Cerebellar nuclear complex (tissue), 1 donor: Measurements from ENCODE around the gene IGF2R.
A peak's percentile ranks its signal among the peaks of the same experiment; 100 is the strongest.
"Not testable (repeated sequence)": the region's sequence is repeated elsewhere in the genome, so short reads cannot be mapped to it uniquely, and the experiment has no call there.

Source experiments
- DNase-seq, 2 experiments: peaks; one replicate each; lab custom pipeline; 2025; lab: John Stamatoyannopoulos, UW

Gene IGF2R, protein sequence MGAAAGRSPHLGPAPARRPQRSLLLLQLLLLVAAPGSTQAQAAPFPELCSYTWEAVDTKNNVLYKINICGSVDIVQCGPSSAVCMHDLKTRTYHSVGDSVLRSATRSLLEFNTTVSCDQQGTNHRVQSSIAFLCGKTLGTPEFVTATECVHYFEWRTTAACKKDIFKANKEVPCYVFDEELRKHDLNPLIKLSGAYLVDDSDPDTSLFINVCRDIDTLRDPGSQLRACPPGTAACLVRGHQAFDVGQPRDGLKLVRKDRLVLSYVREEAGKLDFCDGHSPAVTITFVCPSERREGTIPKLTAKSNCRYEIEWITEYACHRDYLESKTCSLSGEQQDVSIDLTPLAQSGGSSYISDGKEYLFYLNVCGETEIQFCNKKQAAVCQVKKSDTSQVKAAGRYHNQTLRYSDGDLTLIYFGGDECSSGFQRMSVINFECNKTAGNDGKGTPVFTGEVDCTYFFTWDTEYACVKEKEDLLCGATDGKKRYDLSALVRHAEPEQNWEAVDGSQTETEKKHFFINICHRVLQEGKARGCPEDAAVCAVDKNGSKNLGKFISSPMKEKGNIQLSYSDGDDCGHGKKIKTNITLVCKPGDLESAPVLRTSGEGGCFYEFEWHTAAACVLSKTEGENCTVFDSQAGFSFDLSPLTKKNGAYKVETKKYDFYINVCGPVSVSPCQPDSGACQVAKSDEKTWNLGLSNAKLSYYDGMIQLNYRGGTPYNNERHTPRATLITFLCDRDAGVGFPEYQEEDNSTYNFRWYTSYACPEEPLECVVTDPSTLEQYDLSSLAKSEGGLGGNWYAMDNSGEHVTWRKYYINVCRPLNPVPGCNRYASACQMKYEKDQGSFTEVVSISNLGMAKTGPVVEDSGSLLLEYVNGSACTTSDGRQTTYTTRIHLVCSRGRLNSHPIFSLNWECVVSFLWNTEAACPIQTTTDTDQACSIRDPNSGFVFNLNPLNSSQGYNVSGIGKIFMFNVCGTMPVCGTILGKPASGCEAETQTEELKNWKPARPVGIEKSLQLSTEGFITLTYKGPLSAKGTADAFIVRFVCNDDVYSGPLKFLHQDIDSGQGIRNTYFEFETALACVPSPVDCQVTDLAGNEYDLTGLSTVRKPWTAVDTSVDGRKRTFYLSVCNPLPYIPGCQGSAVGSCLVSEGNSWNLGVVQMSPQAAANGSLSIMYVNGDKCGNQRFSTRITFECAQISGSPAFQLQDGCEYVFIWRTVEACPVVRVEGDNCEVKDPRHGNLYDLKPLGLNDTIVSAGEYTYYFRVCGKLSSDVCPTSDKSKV (N-terminal part only)

DNA sequence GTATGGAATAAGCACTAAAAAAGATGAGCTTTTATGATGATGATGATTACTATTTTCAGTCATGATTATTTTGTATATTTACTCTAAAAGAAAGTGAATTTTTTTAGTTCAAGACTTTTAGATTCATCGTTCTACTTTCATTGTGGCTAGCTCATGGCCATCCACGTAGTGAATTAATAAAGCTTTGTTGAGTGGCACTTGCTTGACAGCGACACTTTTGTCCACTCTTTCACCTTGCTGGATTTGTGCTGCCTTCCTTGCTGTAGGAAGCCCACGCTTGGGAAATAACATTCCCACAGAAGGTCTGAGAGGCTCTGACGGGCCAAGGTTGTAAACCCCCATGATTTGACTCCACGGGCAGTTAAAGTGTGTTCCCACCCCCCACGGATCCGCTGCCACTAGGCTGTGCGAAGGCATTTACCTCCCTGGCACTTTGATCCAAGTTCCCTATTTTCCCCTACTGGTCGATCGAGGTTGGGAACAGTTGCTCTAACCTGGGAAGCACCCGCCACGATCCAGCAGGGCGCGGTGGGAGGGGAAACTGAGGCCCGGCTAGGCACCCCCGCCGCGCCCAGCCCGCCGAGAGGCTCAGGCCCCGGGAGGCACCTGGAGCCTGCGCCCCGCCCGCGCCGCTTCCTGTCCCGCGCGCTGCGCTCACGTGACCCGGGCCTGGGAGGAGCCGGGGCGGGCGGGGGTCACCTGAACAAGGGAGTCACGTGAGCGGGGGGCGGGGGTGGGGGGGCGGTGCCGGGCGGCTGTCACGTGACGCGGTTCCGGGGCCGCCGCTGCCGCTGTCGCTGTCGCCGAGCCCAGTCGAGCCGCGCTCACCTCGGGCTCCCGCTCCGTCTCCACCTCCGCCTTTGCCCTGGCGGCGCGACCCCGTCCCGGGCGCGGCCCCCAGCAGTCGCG is at the start of gene IGF2R:
IGF2R (plus strand) TSS at position 788 of the 909 bp plus-strand sequence. CDS start 165 bp downstream, outside the sequence.
- peak; percentile 21 to 45 for DNase-seq

DNA sequence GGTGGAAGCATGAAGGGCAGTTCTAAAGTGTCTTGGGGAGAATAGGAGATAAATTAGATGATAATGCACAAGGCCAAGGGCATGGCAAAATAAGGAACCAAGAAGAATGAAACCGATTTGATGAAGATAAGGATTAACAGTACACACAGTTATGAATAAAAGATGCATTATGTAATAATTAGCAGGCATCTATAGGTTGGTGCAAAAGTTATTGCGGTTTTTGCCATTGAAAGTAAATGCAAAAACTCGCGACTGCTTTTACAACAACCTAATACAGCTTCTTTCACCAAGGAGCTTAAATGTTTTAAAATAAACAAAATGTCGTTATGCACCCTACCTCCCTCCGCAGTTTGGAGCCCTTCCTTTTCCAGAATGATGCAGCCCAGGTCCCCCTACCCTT is 49.1 kb upstream of the IGF2R start:
- DNase-seq: no peak

DNA sequence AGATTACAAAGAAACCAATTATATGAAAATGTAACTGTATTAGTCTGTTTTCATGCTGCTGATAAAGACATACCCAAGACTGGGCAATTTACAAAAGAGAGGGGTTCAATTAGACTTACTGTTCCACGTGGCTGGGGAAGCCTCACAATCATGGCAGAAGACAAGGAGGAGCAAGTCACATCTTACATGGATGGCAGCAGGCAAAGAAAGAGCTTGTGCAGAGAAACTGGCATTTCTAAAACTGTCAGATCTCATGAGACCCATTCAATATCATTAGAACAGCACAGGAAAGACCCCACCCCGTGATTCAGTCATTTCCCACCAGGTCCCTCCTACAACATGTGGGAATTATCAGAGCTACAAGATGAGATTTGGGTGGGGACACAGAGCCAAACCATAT is 44.7 kb upstream of the IGF2R start:
- not testable (repeated sequence) for DNase-seq

DNA sequence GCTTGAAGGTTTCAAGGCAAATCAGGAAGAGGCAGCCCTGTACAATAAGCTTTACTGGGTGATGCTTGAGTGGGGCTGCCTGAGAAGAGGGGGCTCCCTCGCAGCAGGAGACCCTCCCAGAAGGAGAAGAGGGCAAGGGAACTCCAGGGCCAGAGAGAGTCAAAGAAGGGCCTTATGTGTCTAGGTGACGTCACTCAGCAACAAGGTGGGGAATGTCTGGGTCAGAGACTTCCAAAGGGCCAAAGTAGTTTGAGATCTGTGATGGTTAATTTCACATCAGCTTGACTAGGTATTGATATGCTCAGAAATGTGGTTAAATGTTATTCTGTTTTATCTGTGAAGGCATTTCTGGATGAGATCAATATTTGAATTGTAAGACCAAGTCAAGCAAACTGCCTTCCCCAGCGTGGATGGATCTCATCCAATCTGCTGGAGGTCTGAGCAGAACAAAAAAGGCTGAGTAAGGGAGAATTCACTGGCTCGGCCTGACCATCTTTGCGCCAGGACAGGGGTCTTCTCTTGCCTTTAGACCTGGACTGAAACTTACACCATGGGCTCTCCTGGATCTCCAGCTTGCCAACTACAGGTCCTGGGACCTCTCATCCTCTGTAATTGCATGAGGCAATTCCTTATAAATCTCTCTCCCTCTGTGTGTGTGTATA is 42.2 kb upstream of the IGF2R start:
- no peak for DNase-seq

DNA sequence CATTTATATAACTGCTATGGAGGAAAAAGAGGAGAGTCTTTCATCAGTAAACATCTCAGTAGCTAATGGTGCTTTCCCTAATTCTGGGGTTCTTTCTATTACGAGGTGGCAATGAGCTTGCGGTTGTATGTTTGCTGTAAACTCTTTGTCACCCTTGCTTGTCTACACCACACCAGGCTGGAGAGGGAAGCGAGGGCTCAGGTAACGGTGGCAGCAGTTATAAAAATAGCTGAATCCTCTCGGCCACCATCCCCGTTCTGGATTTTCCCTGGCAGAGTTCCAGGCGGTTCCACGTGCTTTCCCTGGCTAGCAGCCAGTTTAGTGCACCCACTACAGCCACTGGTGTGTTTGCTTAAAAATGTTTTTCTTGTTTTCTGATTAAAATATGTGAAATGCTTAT is 39.1 kb upstream of the IGF2R start:
- DNase-seq: no peak

DNA sequence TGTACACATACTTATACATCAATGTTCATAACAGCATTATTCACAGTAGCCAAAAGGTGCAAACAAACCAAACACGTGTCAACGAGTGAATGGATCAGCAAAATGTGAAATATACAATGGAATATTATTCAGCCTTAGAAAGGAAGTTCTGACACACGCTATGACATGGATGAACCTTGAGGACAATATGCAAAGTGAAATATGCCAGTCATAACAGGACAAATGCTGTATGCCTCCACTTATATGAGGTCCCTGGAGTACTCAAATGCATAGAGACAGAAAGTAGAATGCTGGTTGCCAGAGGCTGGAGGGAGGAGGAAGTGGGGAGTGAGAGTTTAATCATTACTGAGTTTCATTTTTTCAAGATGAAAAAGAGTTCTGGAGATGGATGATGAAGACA is 37.8 kb upstream of the IGF2R start:
- DNase-seq: no peak

DNA sequence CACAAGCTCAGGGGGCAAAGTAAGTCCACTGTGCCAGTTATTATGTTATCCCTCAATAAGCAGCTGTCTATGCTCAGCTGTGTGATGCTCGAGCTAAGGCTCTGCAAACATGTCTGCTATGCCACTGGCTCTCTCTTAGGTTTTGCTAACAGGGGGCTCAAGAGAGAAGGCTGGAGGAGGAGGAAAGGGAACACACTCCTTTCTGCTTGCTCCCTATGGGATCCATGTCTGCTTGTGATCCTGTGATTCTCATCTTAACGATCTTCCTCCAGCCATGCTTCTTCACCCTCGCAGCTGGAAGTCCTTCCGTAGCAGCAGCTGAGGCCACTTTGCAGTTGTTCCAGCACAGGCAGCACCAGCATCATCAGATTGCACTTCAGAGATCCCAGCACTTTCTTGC is 37.0 kb upstream of the IGF2R start:
- no peak for DNase-seq

DNA sequence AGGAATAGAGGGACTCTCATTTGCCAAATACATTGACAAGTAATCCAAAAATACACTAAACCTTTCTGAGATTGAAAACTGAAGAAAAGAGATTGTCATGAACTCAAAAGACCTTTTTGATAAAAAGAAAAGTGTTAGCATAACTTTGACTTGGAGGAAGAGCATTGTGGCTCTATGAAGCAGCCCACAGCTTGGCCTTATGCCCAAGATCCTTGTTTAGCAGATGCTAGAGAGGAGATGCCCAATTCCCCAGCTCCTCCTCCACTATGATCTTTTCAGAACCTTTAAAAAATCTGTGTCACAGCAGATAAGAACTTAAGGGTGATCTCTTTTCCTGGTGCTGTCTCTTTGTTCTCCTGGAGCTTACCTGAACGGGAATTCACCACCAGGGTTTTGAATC is 35.8 kb upstream of the IGF2R start:
- no peak for DNase-seq

DNA sequence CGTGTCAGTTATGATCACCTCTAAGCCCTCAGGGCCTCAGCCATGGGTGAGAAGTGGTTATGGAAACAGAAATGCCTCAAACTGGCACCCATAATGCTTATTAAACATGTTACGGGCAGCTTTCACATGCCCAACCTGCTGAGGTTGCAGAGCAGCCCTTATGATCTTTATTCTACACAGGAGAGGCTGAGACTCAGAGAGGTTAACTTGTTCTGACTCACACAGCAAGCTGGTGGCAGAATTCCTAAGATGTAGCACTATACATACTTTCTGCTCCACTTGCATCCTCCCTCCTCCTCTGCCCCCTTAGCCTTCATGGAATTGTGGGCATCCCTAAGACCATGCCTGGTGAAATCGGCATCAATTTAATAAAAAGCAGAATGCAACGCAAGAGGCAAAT is 34.7 kb upstream of the IGF2R start:
- DNase-seq: no peak

DNA sequence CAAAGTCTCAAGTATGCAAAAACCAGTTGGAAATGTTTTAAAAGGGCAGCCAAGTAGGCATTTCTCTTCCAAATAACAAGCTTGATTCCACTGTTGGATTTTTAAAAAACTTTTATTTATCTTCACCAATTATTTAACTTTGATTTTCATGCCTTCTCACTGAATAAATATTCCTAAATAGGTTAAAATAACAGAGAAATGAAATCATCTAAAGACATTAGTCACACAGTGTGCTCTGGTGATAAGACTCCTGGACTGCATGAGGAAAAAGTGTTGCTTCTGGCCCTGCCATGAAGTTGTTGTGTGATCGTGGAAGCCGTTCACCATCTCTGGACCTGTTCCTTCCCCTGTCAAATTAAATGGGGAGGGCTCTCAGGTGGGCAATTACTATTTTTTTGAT is 33.8 kb upstream of the IGF2R start:
- DNase-seq: no peak

DNA sequence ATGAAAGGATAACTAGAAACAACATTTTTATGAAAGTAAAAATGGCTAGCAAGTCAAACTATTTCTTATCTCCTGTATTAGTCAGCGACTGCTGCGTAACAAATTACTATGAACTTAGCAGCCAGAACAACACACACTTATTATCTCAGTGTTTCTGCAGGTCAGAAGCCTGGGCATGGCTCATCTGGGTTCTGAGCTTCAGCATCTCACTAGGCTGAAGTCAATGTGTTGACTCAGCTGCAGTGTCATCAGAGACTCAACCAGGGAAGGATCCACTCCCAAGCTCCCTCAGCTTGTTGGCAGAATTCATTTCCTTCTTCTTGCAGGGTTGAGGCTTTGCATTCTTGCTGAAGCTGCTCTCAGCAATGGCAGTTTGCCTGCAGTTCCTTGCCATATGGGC is 33.2 kb upstream of the IGF2R start:
- DNase-seq: no peak

DNA sequence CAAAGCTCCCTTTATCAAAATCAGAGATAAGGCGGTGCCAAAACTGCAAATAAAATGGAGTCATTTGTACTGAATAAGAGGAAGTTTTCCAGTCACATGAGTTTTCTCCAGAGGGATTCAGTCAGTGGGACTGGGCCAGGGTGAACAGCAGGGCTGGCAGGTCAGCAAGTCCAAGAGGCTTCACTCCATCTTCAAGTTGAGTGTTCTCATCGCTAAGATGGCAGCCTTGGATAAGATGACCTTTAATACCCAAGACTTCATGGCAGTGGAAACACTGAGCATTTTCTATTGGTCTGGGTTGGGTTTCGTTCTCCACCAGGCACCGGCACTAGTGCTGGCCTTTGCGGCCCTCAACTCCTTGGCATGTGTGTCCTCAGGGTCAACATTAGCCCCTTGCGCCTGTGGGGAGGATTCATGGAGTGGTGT is 29.3 kb upstream of the IGF2R start:
- DNase-seq: no peak

DNA sequence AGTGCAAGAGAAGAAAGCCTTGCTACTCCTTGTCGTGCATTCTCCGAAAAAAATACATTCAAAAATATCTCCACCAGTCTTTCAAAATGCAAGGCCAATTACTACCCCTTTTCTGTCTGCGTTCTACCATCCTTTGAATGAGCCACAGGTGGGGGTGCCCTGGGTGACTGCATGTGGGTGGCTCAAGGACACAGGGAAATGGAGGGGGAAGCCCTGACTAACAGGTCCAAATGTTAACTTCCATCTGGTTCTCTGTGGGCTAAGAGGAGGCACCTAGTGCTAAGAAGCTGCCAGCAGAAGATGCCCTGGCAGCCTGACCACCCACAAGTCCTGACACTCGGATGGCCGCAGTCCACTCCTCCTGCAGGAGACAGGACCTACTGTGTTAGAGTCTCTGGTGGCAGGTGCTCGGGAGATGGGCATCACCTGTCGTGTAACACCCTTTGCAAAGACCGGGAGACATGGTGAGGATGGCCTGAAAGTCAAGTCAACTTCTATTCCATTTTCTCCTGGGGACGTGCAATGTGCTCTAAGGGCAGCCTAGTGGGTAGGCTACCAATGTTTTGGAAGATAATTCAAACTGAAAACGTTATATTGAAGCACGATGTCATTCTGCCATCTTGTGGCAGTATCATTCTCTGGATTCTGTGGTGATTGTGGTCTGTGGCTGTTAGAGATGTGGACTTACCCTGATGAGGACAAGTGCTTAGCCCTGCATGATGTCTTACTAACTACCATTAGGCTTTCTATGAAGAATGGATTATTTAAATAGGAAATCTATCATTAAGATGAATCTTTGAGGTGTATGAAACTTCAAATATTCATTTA is 27.4 kb upstream of the IGF2R start:
- no peak for DNase-seq

DNA sequence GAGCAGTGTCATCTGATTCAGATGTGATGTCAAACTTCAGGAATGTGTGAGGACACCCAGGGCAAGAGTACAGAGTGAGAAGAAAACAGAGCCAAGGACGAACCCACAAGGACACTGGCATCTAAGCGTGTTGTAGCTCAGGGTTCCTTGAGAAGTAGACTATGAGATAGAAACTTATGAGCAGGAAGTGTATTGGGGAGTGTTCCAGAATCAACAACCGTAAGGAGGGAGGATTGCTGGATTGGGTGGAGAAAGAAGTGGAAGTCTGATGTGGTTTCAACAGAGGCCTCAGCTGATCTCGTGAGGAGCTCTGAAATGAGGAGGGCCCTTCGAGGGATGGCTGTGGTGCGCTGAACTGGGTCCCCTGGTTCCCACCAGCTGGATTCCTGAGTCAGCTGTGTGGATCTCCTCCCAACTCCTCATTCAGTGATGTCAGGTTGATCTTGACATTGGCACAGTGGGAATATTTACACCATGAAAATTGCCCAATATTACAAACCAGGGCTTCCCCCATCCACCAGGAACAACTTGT is 25.7 kb upstream of the IGF2R start:
- no peak for DNase-seq

DNA sequence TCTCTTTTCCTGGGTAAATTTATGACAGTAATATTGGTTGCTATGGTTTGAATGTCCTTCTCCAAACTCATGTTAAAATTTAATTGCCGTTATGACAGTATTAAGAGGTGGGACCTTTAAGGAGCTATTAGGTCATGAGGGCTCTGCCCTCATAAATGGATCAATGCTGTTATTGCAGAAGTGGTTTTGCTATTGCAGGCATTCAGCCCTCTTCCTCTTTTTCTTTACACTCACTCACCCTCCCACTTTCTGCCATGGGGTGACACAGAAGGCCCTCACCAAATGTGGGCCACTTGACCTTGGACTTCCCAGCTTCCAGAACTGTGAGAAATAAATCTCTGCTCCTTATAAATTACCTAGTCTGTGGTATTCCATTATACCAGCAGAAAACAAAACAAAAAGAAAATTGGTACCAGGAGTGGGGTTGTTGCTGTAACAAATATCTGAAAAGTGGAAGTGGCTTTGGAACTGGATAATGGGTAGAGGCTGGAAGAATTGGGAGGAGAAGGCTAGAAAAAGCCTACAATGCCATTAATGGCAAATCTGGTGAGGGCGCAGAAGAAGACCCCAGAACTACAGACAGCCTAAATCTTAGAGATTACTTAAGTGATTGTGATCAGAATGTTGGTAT is 24.8 kb upstream of the IGF2R start:
- DNase-seq: no peak

DNA sequence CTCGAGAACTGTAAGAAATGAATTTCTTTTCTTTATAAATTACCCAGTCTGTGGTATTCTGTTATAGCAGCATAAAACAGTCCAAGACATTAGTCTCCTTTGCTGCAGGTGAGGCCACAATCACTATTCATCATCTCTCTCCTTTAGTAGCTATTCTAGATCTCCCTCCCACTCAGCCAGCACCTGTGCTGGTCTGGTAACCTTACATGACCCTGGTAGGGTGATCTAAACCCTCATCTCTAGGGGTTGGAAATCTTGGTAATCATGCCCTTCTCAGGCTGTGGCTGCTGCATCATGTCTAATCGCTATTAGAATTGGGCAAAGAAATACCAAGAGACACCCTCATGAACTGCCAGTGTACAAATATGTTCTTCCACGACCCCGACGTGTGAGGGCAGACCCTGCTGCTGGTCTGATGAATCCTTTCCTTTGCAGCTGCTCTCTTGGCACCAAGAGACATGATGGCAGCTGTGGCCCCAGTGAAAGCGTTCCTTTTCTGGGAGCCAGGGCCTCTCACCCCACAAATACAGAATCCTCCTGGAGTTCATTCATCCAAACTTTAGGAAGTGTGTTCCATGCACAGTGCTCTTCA is 23.0 kb upstream of the IGF2R start:
- DNase-seq: no peak

DNA sequence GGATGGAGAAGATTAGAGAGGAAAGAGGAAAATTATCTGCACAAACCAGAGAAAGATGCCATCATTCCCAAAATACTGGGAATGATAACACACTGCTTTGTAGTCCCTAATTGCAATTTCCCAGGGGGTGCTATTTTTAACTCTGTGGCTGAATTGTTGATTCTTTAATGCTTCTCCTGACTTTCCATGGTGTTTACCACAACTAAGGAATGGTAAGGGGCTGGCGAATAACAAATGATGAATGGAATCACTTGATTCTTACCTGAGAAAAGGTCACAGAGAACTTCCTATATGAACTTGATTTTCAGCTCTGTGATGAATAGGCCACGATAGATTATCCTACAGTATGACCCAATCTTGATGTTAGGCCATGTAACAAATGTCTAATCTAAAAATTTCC is 22.0 kb upstream of the IGF2R start:
- DNase-seq: no peak

DNA sequence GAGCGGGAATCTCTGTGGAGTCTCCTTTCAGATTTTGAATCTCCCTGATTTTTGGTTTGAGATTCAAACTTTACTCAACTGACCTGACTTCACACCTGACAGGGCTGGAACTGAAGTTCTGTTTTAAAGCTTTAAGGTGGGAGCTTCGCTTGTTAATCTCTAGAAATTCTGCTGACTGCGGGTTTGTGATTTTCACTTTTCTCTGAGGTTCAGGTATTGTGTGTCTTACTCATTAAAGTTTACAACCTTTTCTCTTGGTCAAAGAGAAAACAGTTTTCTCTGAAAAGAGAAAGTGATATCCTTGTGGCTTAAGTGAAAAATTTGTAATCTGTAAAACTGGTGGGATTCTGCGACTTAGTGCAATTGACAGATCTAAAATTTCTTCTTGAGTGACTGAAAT is 20.7 kb upstream of the IGF2R start:
- DNase-seq: no peak

DNA sequence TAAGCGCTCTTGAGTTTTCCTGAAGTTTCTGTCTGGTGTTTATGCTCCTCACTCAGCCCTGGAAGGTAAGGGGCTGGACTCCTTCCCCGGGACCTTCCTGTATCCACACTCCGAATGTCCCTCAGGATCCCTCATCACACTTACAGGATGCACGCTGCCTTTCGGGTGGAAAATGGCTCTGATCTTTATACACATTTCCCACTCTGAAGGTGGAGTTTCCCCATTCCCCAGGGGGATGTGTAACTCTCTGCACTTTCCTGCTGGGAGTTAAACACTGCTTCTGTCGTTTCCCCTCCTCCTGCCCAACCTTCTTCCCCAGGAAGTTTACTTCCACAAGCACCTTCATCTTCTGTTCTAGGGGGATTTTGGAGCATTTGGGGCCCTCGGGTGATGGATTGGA is 17.1 kb upstream of the IGF2R start:
- no peak for DNase-seq
